HG03460 (cell line): ENCODE measurements around the gene SAC3D1.

Source experiments
- ATAC-seq: cut with Tn5 transposase; IDR thresholded peaks from one replicate; pipeline ENCODE4 v1.9.1; 2021; ENCODE audit not compliant: unreplicated experiment

Gene SAC3D1

GRCh38 chr11:65059523-65059922 lies 18.5 kb downstream of the SAC3D1 start:
- ATAC-seq: no peak

GRCh38 chr11:65059959-65060824 lies 19.2 kb downstream of the SAC3D1 start:
- no peak for ATAC-seq

GRCh38 chr11:65060913-65061408 lies 20.0 kb downstream of the SAC3D1 start:
- ATAC-seq: no peak

- no peak for ATAC-seq
Measured at GRCh38 chr11:65063532-65063931, 22.5 kb downstream of the SAC3D1 start.

- ATAC-seq: no peak
Measured at GRCh38 chr11:65064847-65065240, 23.8 kb downstream of the SAC3D1 start.

- ATAC-seq: no peak
Measured at GRCh38 chr11:65065851-65066250, 24.8 kb downstream of the SAC3D1 start.

GRCh38 chr11:65066315-65066714 lies 25.3 kb downstream of the SAC3D1 start:
- ATAC-seq: no peak

- no peak for ATAC-seq
Measured at GRCh38 chr11:65066805-65067291, 25.8 kb downstream of the SAC3D1 start.

- no peak for ATAC-seq
Measured at GRCh38 chr11:65067446-65067845, 26.4 kb downstream of the SAC3D1 start.

- ATAC-seq: no peak
Measured at GRCh38 chr11:65069217-65069616, 28.2 kb downstream of the SAC3D1 start.

GRCh38 chr11:65071907-65072630 lies 31.1 kb downstream of the SAC3D1 start:
- ATAC-seq: no peak

- no peak for ATAC-seq
Measured at GRCh38 chr11:65072631-65072966, 31.6 kb downstream of the SAC3D1 start.

GRCh38 chr11:65077451-65077850 lies 36.4 kb downstream of the SAC3D1 start:
- no peak for ATAC-seq

GRCh38 chr11:65078151-65078550 lies 37.1 kb downstream of the SAC3D1 start:
- no peak for ATAC-seq

- ATAC-seq: no peak
Measured at GRCh38 chr11:65078786-65079342, 37.9 kb downstream of the SAC3D1 start.

- no peak for ATAC-seq
Measured at GRCh38 chr11:65083134-65083833, 42.3 kb downstream of the SAC3D1 start.

GRCh38 chr11:65083834-65084597 lies 43.0 kb downstream of the SAC3D1 start, which contains the start of the genes CDCA5 and ZFPL1:
Gene CDCA5, minus strand, starts transcription at chr11:65084040. Its CDS starts 62 bp downstream, at chr11:65083978.
Gene ZFPL1, plus strand, starts transcription at chr11:65084222. Its CDS starts 477 bp downstream, at chr11:65084699.
- ATAC-seq: peak; percentile 73

- no peak for ATAC-seq
Measured at GRCh38 chr11:65084598-65085375, 43.8 kb downstream of the SAC3D1 start.

- no peak for ATAC-seq
Measured at GRCh38 chr11:65085446-65085845, 44.4 kb downstream of the SAC3D1 start.
